ENCODE measurements around the gene C19orf81. TPM values are rescaled to one million over a fixed set of nuclear protein-coding genes. Genes with fewer than 3 reads are reported as not detected.
"Not testable (repeated sequence)": the region's sequence is repeated elsewhere in the genome, so short reads cannot be mapped to it uniquely, and the experiment has no call there.

C19orf81 gene
- total RNA-seq: under 1 TPM in 1 of 3 donors, not detected in 2; 0.95 TPM

- ATAC-seq (no peak), DNase-seq (no peak)
- peaks cover 43% of the 10 kb centered on the region for H3K27me3 Mint-ChIP-seq (ENCODE audit: low read depth)
These were observed at the start of gene C19orf81 for GRCh38 chr19:50649433-50650391. C19orf81 (plus strand) TSS chr19:50649445; CDS start chr19:50649445, 0 bp downstream.

GRCh38 chr19:50601407-50602088 lies 47.7 kb upstream of the C19orf81 start:
- H3K4me1 Mint-ChIP-seq (ENCODE audit: low read depth): no peaks in the 10 kb centered on the region
- H3K27me3 Mint-ChIP-seq (ENCODE audit: low read depth): peaks cover 36% of the 10 kb centered on the region
- ATAC-seq: peak in 1 of 2 donors; percentile 8

More at GRCh38 chr19:50649433-50650391, at the start of gene C19orf81:
- Mint-ChIP-seq H3K36me3 (ENCODE audit: insufficient read depth) (no peaks in the 10 kb centered on the region), H3K4me3 (no peak within 1 kb of the TSS), H3K9me3 (no peaks in the 10 kb centered on the region), H3K4me1 (ENCODE audit: low read depth) (no peaks in the 10 kb centered on the region)

GRCh38 chr19:50602089-50602422 lies 47.2 kb upstream of the C19orf81 start:
- no peak for ATAC-seq
- no peaks in the 10 kb centered on the region for H3K36me3 Mint-ChIP-seq (ENCODE audit: insufficient read depth)
- H3K27me3 Mint-ChIP-seq (ENCODE audit: low read depth): peaks cover 39% of the 10 kb centered on the region
- no peaks in the 10 kb centered on the region for H3K4me1 Mint-ChIP-seq (ENCODE audit: low read depth)
- no peak for DNase-seq
- H3K9me3 Mint-ChIP-seq: no peaks in the 10 kb centered on the region
- H3K4me3 Mint-ChIP-seq: no peak overlapping the region

More at GRCh38 chr19:50601407-50602088, 47.7 kb upstream of the C19orf81 start:
- Mint-ChIP-seq H3K36me3 (ENCODE audit: insufficient read depth) (no peaks in the 10 kb centered on the region), H3K4me3 (no peak overlapping the region), H3K9me3 (no peaks in the 10 kb centered on the region)
- DNase-seq: no peak

DNA sequence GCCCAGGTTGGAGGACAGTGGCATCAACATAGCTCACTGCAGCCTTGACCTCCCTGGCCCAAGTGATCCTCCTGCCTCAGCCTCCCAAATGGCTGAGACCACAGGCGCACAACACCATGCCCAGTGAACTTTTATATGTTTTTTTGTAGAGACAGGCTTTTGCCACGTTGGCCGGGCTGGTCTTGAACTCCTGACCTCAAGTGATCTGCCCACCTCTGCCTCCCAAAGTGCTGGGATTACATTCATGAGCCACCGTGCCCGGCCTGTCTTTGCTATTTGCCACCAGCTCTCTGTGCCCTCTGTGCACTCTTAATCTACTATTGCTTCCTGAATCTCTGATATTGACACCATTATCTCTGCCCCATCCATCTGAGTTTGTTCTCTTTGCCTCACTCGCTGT lies 46.7 kb upstream of the C19orf81 start:
- Mint-ChIP-seq H3K4me3 (no peak overlapping the region), H3K36me3 (ENCODE audit: insufficient read depth) (no peaks in the 10 kb centered on the region), H3K27me3 (ENCODE audit: low read depth) (peaks cover 42% of the 10 kb centered on the region), H3K9me3 (no peaks in the 10 kb centered on the region), H3K4me1 (ENCODE audit: low read depth) (peaks cover 3% of the 10 kb centered on the region)
- DNase-seq (no peak), ATAC-seq (no peak)

- no peak for DNase-seq
- H3K9me3 Mint-ChIP-seq: no peaks in the 10 kb centered on the region
- no peaks in the 10 kb centered on the region for H3K36me3 Mint-ChIP-seq (ENCODE audit: insufficient read depth)
- H3K4me3 Mint-ChIP-seq: no peak overlapping the region
- H3K27me3 Mint-ChIP-seq (ENCODE audit: low read depth): peaks cover 41% of the 10 kb centered on the region
- H3K4me1 Mint-ChIP-seq (ENCODE audit: low read depth): peaks cover 3% of the 10 kb centered on the region
- ATAC-seq: no peak
These were observed 46.3 kb upstream of the C19orf81 start for GRCh38 chr19:50602935-50603334.

- peaks cover 45% of the 10 kb centered on the region for H3K27me3 Mint-ChIP-seq (ENCODE audit: low read depth)
- peak; percentile 38 to 44 for ATAC-seq
- H3K9me3 Mint-ChIP-seq: not testable (repeated sequence)
These were observed 44.8 kb upstream of the C19orf81 start for GRCh38 chr19:50604264-50605073.

DNA sequence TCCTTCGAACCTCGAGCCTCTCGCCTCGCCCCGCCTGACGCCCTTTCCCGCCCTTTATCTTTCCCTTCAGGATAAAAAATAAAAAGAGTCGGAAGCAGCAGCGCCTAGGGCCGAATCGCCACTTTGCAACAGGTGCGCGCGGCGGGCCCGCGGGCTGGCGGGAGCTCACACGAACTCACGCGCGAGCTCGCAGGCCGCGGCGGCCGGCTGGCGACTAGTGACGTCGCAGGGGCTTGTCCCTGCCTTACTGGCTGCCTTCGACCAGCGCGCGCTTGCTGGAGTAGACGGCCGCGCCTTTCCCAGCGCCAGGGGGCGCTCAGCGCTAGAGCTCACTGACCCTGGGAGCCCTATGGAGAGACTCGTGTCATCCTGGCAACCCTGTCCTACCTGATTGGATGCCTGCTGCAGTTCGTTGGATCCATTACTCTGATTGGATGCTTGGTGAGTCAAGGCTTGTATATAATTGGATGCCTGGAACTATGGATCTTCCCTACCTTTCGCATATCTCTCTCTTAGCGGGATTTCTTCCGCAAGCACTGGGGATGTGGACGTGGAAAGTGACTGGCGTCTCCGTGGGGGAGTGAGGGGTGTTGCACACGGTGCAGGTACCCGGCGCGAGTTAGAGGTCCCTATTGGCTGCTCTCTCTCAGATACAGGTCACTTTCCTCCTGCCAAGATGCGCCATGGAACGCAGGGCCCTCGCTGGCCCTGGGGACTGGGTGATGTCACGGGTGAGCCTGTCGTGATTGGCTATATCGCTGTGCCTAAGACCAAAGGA lies 43.0 kb upstream of the C19orf81 start:
- H3K9me3 Mint-ChIP-seq; DNase-seq; H3K4me1 Mint-ChIP-seq (ENCODE audit: low read depth); H3K4me3 Mint-ChIP-seq; H3K36me3 Mint-ChIP-seq (ENCODE audit: insufficient read depth): not testable (repeated sequence)
- ATAC-seq: peak; percentile 39 to 56
- peaks cover 50% of the 10 kb centered on the region for H3K27me3 Mint-ChIP-seq (ENCODE audit: low read depth)

More at GRCh38 chr19:50604264-50605073, 44.8 kb upstream of the C19orf81 start:
- H3K36me3 Mint-ChIP-seq (ENCODE audit: insufficient read depth); H3K4me3 Mint-ChIP-seq; H3K4me1 Mint-ChIP-seq (ENCODE audit: low read depth); DNase-seq: not testable (repeated sequence)

- Mint-ChIP-seq H3K36me3 (ENCODE audit: insufficient read depth) (no peaks in the 10 kb centered on the region), H3K4me1 (ENCODE audit: low read depth) (peaks cover 7% of the 10 kb centered on the region), H3K4me3 (no peak overlapping the region), H3K27me3 (ENCODE audit: low read depth) (peaks cover 40% of the 10 kb centered on the region), H3K9me3 (peaks cover 6% of the 10 kb centered on the region)
- ATAC-seq (no peak), DNase-seq (no peak)
These were observed 41.9 kb upstream of the C19orf81 start for GRCh38 chr19:50607388-50607787.

- Mint-ChIP-seq H3K4me3 (peak overlapping the region; percentile 55), H3K36me3 (ENCODE audit: insufficient read depth) (no peaks in the 10 kb centered on the region), H3K4me1 (ENCODE audit: low read depth) (peaks cover 7% of the 10 kb centered on the region), H3K27me3 (ENCODE audit: low read depth) (peaks cover 35% of the 10 kb centered on the region), H3K9me3 (peaks cover 6% of the 10 kb centered on the region)
- ATAC-seq (peak; percentile 92 to 93), DNase-seq (peak; percentile 53)
These were observed 41.1 kb upstream of the C19orf81 start for GRCh38 chr19:50607874-50608785.

DNA sequence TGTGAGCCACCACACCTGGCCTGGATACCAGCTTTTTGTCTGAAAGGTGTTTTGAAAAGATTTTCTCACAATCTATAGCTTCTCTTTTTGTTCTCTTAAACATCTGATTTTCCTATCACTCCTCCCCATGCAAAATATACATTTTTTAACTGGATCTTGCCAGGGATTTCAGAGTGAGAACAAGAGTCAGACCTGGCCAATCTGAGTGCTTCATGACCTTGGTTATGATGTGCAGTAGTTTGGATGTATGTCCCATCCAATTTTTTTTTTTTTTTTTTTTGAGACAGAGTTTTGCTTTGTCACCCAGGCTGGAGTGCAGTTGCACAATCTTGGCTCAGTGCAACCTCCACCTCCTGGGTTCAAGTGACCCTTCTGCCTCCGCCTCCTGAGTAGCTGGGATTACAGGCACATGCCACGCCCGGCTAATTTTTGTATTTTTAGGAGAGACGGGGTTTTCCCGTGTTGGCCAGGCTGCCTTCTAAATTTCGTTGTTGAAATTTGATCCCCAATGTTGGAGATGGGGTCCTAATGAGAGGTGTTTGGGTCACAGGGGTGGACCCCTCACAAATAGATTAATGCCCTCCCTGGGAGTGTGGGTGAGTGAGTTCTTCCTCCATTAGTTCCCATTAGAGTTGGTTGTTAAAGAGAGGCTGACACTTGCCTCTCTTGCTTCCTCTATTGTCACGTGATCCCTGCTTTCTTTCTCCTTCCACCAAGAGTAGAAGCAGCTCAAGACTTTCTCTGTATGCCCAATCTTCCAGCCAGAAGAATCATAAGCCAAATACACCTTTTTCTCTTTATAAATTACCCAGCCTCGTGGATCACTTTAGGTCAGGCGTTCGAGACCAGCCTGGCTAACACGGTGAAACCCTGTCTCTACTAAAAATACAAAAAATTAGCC lies 36.5 kb upstream of the C19orf81 start:
- not testable (repeated sequence) for H3K4me1 Mint-ChIP-seq (ENCODE audit: low read depth); H3K4me3 Mint-ChIP-seq; H3K36me3 Mint-ChIP-seq (ENCODE audit: insufficient read depth); DNase-seq; ATAC-seq; H3K9me3 Mint-ChIP-seq
- H3K27me3 Mint-ChIP-seq (ENCODE audit: low read depth): peaks cover 19% of the 10 kb centered on the region

DNA sequence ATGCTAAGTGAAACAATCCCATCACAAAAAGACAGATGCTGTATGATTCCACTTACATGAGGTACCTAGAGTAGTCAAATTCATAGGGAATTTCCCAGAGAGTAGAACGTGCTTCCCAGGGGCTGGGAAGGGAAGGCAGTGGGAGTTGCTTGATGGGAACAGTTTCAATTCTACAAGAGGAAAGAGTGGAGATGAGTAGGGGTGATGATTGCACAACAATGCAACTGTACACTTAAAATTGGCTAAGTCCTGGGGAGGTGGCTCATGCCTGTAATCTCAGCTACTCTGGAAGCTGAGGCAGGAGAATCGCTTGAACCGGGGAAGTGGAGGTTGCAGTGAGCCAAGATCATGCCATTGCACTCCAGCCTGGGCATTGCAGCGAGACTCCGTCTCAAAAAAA lies 30.9 kb upstream of the C19orf81 start:
- H3K9me3 Mint-ChIP-seq; H3K36me3 Mint-ChIP-seq (ENCODE audit: insufficient read depth); ATAC-seq; H3K4me3 Mint-ChIP-seq; H3K4me1 Mint-ChIP-seq (ENCODE audit: low read depth); DNase-seq: not testable (repeated sequence)
- H3K27me3 Mint-ChIP-seq (ENCODE audit: low read depth): peaks cover 11% of the 10 kb centered on the region

- peaks cover 11% of the 10 kb centered on the region for H3K27me3 Mint-ChIP-seq (ENCODE audit: low read depth)
- not testable (repeated sequence) for H3K9me3 Mint-ChIP-seq; ATAC-seq; DNase-seq; H3K4me1 Mint-ChIP-seq (ENCODE audit: low read depth); H3K36me3 Mint-ChIP-seq (ENCODE audit: insufficient read depth); H3K4me3 Mint-ChIP-seq
These were observed 30.1 kb upstream of the C19orf81 start for GRCh38 chr19:50619184-50619583.

Data from activated T-cell treated with anti-CD3 and anti-CD28 coated beads, Interleukin-2, amount 50 U/mL, for 4 hours (primary cell).